Erythroblast (primary cell): Measurements from ENCODE around the gene REL.
A peak's percentile ranks its signal among the peaks of the same experiment; 100 is the strongest.
"Not testable (repeated sequence)": the region's sequence is repeated elsewhere in the genome, so short reads cannot be mapped to it uniquely, and the experiment has no call there.

ENCODE experiments used
- DNase-seq, 2 experiments: peaks; one replicate each; lab custom pipeline; 2025; lab: John Stamatoyannopoulos, UW
- GATA1 ChIP-seq: IDR thresholded peaks from 2 replicates; pipeline ENCODE4 v1.6.1; 2011; ENCODE audit warnings: low read depth, mild to moderate bottlenecking, control low read depth, low read length, moderate library complexity
- POLR2A ChIP-seq: IDR thresholded peaks from 2 replicates; pipeline ENCODE4 v1.6.1; 2011; ENCODE audit warnings: mild to moderate bottlenecking, low read length

Gene REL

GRCh38 chr2:60926741-60927552 lies 45.6 kb downstream of the REL start:
- no peak for DNase-seq
- TF ChIP-seq GATA1 (no peak), POLR2A (no peak)

GRCh38 chr2:60932061-60932460 lies 50.7 kb downstream of the REL start:
- DNase-seq, result not testable (repeated sequence)

GRCh38 chr2:60932954-60933353 lies 51.6 kb downstream of the REL start:
- DNase-seq, result no peak
- TF ChIP-seq POLR2A, result no peak
- no peak for TF ChIP-seq GATA1

- TF ChIP-seq POLR2A, result no peak
- no peak for DNase-seq
These were observed 52.9 kb downstream of the REL start for GRCh38 chr2:60934165-60934722.

- no peak for DNase-seq
- TF ChIP-seq GATA1, result no peak
- TF ChIP-seq POLR2A, result no peak
These were observed 55.4 kb downstream of the REL start for GRCh38 chr2:60936757-60937156.

- DNase-seq, result no peak
- TF ChIP-seq POLR2A (no peak), GATA1 (no peak)
These were observed 56.9 kb downstream of the REL start for GRCh38 chr2:60938301-60938700.

- no peak for DNase-seq
- TF ChIP-seq GATA1, result no peak
- no peak for TF ChIP-seq POLR2A
These were observed 58.2 kb downstream of the REL start for GRCh38 chr2:60939622-60940021.

GRCh38 chr2:60945341-60945740 lies 64.0 kb downstream of the REL start:
- DNase-seq, result no peak
- TF ChIP-seq GATA1 (no peak), POLR2A (no peak)

- TF ChIP-seq GATA1, result no peak
- TF ChIP-seq POLR2A, result no peak
- no peak for DNase-seq
These were observed 65.7 kb downstream of the REL start for GRCh38 chr2:60947056-60947455.

GRCh38 chr2:60948161-60948560 lies 66.8 kb downstream of the REL start:
- TF ChIP-seq POLR2A (no peak), GATA1 (no peak)

GRCh38 chr2:60948926-60949579 lies 67.7 kb downstream of the REL start:
- no peak for TF ChIP-seq POLR2A
- no peak for TF ChIP-seq GATA1
- DNase-seq, result peak in 1 of 2 experiments; percentile 19

More at GRCh38 chr2:60948161-60948560, 66.8 kb downstream of the REL start:
- DNase-seq, result no peak

GRCh38 chr2:60954139-60954538 lies 72.8 kb downstream of the REL start:
- TF ChIP-seq GATA1 (no peak), POLR2A (no peak)
- DNase-seq, result no peak

GRCh38 chr2:60957224-60957623 lies 75.8 kb downstream of the REL start:
- no peak for DNase-seq
- TF ChIP-seq POLR2A, result no peak
- TF ChIP-seq GATA1, result no peak

GRCh38 chr2:60957643-60958042 lies 76.3 kb downstream of the REL start:
- TF ChIP-seq POLR2A (no peak), GATA1 (no peak)
- no peak for DNase-seq
